Measurements from ENCODE around the gene STARD13. TPM values are rescaled to one million over a fixed set of nuclear protein-coding genes. Genes with fewer than 3 reads are reported as not detected.

Gene STARD13
- total RNA-seq, 1 experiment from 2014 or later, result 1.2 TPM

DNA sequence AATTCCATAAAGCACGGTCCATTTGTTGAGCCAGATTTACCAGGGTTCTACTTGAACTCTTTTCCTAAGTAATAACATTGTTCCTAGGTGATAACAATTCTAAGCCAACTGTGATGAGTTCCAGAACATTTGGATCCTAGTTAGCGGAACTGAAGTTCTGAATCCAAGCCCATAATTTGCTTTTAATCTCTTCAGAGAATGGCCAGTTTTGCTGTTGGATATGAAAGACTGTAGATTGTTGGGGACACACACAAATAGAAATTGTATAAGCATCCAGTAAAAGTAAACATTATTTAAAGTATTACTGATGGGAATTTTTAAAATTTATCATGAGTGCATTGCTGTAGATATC lies 27.3 kb upstream of the STARD13 start:
- no peak overlapping the region for H3K9ac ChIP-seq (ENCODE audit: low read length)
- no peaks in the 10 kb centered on the region for H3K4me1 ChIP-seq (ENCODE audit: low read length)
- no peaks in the 10 kb centered on the region for H3K36me3 ChIP-seq (ENCODE audit: insufficient read depth, low read length)

DNA sequence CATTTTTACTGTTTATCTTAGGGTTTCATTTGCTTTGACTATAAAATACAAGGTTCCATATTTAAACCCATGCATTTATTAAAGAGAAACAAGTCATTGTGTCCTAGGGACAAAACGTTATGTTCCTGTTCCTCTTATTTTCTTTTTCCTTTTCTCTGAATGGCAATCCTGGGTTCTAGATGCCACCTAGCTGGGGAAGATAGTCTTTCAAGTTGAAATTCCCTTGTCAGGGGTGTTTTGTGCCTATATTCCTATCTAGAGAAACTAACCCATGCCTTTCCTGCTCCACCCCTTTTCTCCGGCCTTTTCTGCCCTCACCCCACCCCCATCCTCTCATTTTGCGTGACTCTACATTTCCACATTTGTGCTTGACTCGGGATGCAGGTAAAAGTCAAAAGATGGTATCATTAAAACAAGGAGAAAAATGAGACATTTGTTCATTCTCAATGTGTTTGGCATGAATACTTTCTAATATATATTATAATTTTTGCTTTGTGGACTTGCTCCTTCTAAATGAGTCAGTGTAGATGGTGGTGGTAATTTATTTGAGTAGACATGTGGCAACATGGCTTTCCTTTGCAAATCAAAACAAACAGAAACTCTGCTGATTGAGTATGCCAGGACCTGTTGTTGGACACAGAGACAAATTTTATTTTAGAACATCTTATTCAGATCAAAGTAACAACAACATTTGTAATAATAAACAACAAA lies 26.8 kb upstream of the STARD13 start:
- H2AFZ ChIP-seq (ENCODE audit: low read length), result no peak overlapping the region
- no peaks in the 10 kb centered on the region for H3K27me3 ChIP-seq (ENCODE audit: low read length)
- H3K9me2 ChIP-seq (replicated peaks; ENCODE audit: insufficient read depth, low read length), result no peaks in the 10 kb centered on the region
- no peak overlapping the region for H3K27ac ChIP-seq (ENCODE audit: low read length)
- DNase-seq, result no peak
- H3K4me1 ChIP-seq (ENCODE audit: low read length), result no peaks in the 10 kb centered on the region
- H3K9me3 ChIP-seq (ENCODE audit: low read length), result no peaks in the 10 kb centered on the region
- no peak overlapping the region for H3K4me3 ChIP-seq (ENCODE audit: low read length)
- no peak overlapping the region for H3K4me2 ChIP-seq (ENCODE audit: low read depth, low read length, poor library complexity, severe bottlenecking)
- no peaks in the 10 kb centered on the region for H3K79me2 ChIP-seq (ENCODE audit: low read length)
- no peaks in the 10 kb centered on the region for H3K36me3 ChIP-seq (ENCODE audit: insufficient read depth, low read length)
- H3K9ac ChIP-seq (ENCODE audit: low read length), result no peak overlapping the region
- no peaks in the 10 kb centered on the region for H4K20me1 ChIP-seq (ENCODE audit: insufficient read depth, low read depth, low read length)

More for the DNA sequence above, 27.3 kb upstream of the STARD13 start:
- no peaks in the 10 kb centered on the region for H3K9me2 ChIP-seq (replicated peaks; ENCODE audit: insufficient read depth, low read length)
- no peaks in the 10 kb centered on the region for H3K9me3 ChIP-seq (ENCODE audit: low read length)
- DNase-seq, result no peak
- no peak overlapping the region for H3K4me2 ChIP-seq (ENCODE audit: low read depth, low read length, poor library complexity, severe bottlenecking)
- H3K4me3 ChIP-seq (ENCODE audit: low read length), result no peak overlapping the region
- no peaks in the 10 kb centered on the region for H3K27me3 ChIP-seq (ENCODE audit: low read length)
- H3K27ac ChIP-seq (ENCODE audit: low read length), result no peak overlapping the region
- H2AFZ ChIP-seq (ENCODE audit: low read length), result no peak overlapping the region
- no peaks in the 10 kb centered on the region for H4K20me1 ChIP-seq (ENCODE audit: insufficient read depth, low read depth, low read length)
- no peaks in the 10 kb centered on the region for H3K79me2 ChIP-seq (ENCODE audit: low read length)

DNA sequence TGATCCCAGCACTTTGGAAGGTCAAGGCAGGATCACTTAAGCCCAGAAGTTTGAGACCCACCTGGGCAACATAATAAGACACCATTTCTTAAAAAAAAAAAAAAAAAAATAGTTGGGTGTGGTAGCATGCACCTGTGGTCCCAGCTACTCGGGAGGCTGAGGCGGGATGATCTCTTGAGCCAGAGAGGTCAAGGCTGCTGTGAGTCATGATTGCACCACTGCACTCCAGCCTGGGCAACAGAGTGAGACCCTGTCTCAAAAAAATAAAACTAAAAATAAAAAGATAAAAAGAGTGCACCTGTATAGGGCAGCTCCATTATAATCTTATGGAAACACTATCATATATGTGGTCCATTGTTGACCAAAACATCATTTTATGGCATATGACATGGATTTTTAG lies 25.5 kb upstream of the STARD13 start:
- Histone ChIP-seq H4K20me1 (ENCODE audit: insufficient read depth, low read depth, low read length) (no peaks in the 10 kb centered on the region), H3K9ac (ENCODE audit: low read length) (no peak overlapping the region), H3K4me3 (ENCODE audit: low read length) (no peak overlapping the region), H3K36me3 (ENCODE audit: insufficient read depth, low read length) (no peaks in the 10 kb centered on the region), H3K79me2 (ENCODE audit: low read length) (no peaks in the 10 kb centered on the region), H3K27ac (ENCODE audit: low read length) (no peak overlapping the region), H3K4me1 (ENCODE audit: low read length) (no peaks in the 10 kb centered on the region), H2AFZ (ENCODE audit: low read length) (no peak overlapping the region), H3K9me2 (replicated peaks; ENCODE audit: insufficient read depth, low read length) (no peaks in the 10 kb centered on the region), H3K27me3 (ENCODE audit: low read length) (no peaks in the 10 kb centered on the region), H3K4me2 (ENCODE audit: low read depth, low read length, poor library complexity, severe bottlenecking) (no peak overlapping the region), H3K9me3 (ENCODE audit: low read length) (no peaks in the 10 kb centered on the region)
- no peak for DNase-seq

DNA sequence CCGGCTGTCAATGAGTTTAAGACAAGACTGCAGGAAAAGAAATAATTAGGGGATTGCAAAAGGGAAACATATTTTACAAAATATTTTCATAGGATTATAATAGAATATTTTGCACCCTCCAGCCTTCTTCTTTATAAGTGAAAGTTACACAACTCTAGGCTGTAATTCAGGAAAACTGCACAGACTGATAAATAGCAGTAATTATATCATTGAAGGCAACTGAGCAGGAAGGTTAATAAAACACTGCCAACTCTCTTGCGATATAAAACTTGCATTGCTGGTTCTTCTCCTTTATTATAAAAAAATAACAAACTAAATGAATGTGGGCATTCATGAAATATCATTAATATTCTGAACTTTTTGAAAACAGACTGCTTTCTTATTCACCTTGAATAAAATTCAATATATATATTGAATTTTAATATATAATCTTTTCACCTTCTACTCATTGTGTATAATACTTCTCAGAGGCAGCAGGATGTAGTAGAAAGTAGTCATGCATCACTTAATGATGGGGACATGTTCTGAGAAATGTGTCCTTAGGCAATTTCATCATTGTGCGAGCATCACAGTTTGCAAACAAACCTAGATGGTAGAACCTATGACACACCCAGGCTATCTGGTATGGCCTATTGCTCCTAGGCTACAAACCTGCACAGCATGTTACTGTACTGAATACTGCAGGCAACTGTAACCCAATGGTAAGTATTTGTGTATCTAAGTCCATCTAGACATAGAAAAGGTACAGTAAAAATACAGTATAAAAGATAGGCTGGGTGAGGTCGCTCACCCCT lies 24.9 kb upstream of the STARD13 start:
- Histone ChIP-seq H3K9ac (ENCODE audit: low read length) (no peak overlapping the region), H3K4me2 (ENCODE audit: low read depth, low read length, poor library complexity, severe bottlenecking) (no peak overlapping the region)

DNA sequence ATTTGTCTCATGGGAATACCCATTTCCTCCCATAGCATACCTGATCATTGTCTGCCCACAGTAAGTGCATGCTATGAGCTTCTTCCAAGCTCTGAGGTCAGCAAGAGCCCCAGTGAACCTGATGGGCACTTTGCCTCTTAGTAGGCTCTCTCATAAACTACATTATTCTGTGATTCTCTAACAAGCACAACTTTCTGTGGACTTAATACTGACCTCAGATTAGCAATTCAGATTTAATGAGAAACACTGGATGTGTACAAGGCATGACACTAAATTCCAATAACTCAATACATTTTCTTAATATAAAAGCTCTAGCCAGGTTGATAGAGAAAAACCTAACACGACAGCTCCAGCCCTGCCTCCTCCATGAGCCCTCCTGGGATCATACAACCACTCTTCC lies 23.3 kb upstream of the STARD13 start:
- H3K9me3 ChIP-seq (ENCODE audit: low read length), result no peaks in the 10 kb centered on the region
- no peaks in the 10 kb centered on the region for H3K36me3 ChIP-seq (ENCODE audit: insufficient read depth, low read length)
- no peak overlapping the region for H3K9ac ChIP-seq (ENCODE audit: low read length)
- H3K4me3 ChIP-seq (ENCODE audit: low read length), result no peak overlapping the region
- H3K4me2 ChIP-seq (ENCODE audit: low read depth, low read length, poor library complexity, severe bottlenecking), result no peak overlapping the region
- H3K27me3 ChIP-seq (ENCODE audit: low read length), result no peaks in the 10 kb centered on the region
- H3K4me1 ChIP-seq (ENCODE audit: low read length), result no peaks in the 10 kb centered on the region
- H2AFZ ChIP-seq (ENCODE audit: low read length), result no peak overlapping the region
- H3K27ac ChIP-seq (ENCODE audit: low read length), result no peak overlapping the region
- no peaks in the 10 kb centered on the region for H3K9me2 ChIP-seq (replicated peaks; ENCODE audit: insufficient read depth, low read length)
- no peak for DNase-seq
- H4K20me1 ChIP-seq (ENCODE audit: insufficient read depth, low read depth, low read length), result no peaks in the 10 kb centered on the region
- no peaks in the 10 kb centered on the region for H3K79me2 ChIP-seq (ENCODE audit: low read length)

More for the DNA sequence above, 24.9 kb upstream of the STARD13 start:
- Histone ChIP-seq H3K4me1 (ENCODE audit: low read length) (no peaks in the 10 kb centered on the region), H3K9me2 (replicated peaks; ENCODE audit: insufficient read depth, low read length) (no peaks in the 10 kb centered on the region), H3K79me2 (ENCODE audit: low read length) (no peaks in the 10 kb centered on the region), H3K4me3 (ENCODE audit: low read length) (no peak overlapping the region), H3K36me3 (ENCODE audit: insufficient read depth, low read length) (no peaks in the 10 kb centered on the region), H4K20me1 (ENCODE audit: insufficient read depth, low read depth, low read length) (no peaks in the 10 kb centered on the region), H2AFZ (ENCODE audit: low read length) (no peak overlapping the region), H3K27ac (ENCODE audit: low read length) (no peak overlapping the region), H3K27me3 (ENCODE audit: low read length) (no peaks in the 10 kb centered on the region), H3K9me3 (ENCODE audit: low read length) (no peaks in the 10 kb centered on the region)
- DNase-seq, result no peak

DNA sequence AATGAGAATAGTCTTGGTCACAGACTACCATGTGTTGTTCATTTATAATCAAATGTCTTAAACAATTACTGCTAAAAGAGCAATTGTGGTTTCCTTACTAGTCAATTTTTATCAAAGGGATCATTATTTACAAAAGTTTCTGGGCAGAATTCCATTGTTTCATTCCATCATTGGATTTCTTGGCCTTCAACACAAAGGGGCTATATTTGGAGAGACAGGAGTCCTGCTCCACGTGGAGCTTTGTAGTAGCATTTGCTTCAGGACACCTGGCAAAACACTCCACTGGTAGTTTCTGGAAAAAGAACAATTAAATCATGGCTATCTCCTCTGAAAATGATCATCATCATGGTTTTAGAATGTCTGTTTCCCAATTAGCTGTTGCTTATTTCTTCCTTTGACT lies 22.3 kb upstream of the STARD13 start:
- no peak overlapping the region for H3K27ac ChIP-seq (ENCODE audit: low read length)
- H2AFZ ChIP-seq (ENCODE audit: low read length), result no peak overlapping the region
- no peaks in the 10 kb centered on the region for H3K36me3 ChIP-seq (ENCODE audit: insufficient read depth, low read length)
- H3K79me2 ChIP-seq (ENCODE audit: low read length), result no peaks in the 10 kb centered on the region
- H3K9ac ChIP-seq (ENCODE audit: low read length), result no peak overlapping the region
- H3K4me3 ChIP-seq (ENCODE audit: low read length), result no peak overlapping the region
- no peaks in the 10 kb centered on the region for H3K27me3 ChIP-seq (ENCODE audit: low read length)
- no peaks in the 10 kb centered on the region for H3K9me2 ChIP-seq (replicated peaks; ENCODE audit: insufficient read depth, low read length)
- DNase-seq, result no peak
- H3K4me1 ChIP-seq (ENCODE audit: low read length), result no peaks in the 10 kb centered on the region
- H3K9me3 ChIP-seq (ENCODE audit: low read length), result no peaks in the 10 kb centered on the region
- H3K4me2 ChIP-seq (ENCODE audit: low read depth, low read length, poor library complexity, severe bottlenecking), result no peak overlapping the region
- no peaks in the 10 kb centered on the region for H4K20me1 ChIP-seq (ENCODE audit: insufficient read depth, low read depth, low read length)

DNA sequence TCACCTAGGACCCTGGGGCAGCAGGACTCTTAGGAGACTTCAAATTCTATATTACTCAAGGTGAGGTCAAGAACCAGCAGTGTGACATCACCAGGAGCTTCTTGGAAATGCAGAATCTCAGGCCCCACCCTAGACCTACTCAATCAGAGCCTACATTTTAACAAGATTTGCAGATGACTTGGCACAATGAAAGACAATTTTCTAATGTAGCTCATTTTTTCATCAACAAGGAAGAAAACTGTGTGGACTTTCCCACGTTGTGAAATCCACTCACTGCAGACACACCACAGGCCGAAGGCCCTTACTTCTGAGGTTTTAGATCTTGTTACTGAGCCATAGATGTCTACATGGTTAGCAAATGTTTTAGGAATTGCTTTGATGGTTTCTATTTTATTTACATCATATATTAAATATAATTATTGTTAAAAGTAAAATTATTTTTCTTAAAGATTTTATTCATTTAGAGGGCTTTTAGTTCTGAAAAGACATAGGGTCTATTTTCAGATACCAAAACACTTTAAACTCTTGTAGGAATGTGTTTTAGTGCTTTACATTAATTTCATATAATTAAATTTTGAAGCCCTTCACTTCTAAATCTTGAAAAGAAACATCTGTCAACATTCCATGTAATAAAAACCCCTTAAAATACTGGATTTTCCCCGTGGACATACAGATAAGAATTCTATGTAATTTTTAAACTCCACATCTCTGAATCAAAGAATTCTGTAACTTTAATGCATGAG lies 18.5 kb upstream of the STARD13 start:
- DNase-seq, result no peak
- Histone ChIP-seq H2AFZ (ENCODE audit: low read length) (no peak overlapping the region), H3K4me2 (ENCODE audit: low read depth, low read length, poor library complexity, severe bottlenecking) (no peak overlapping the region), H3K9ac (ENCODE audit: low read length) (no peak overlapping the region), H3K36me3 (ENCODE audit: insufficient read depth, low read length) (no peaks in the 10 kb centered on the region), H3K27me3 (ENCODE audit: low read length) (no peaks in the 10 kb centered on the region), H3K9me3 (ENCODE audit: low read length) (no peaks in the 10 kb centered on the region), H3K4me3 (ENCODE audit: low read length) (no peak overlapping the region), H3K4me1 (ENCODE audit: low read length) (no peaks in the 10 kb centered on the region), H3K27ac (ENCODE audit: low read length) (no peak overlapping the region), H4K20me1 (ENCODE audit: insufficient read depth, low read depth, low read length) (no peaks in the 10 kb centered on the region), H3K79me2 (ENCODE audit: low read length) (no peaks in the 10 kb centered on the region), H3K9me2 (replicated peaks; ENCODE audit: insufficient read depth, low read length) (no peaks in the 10 kb centered on the region)

DNA sequence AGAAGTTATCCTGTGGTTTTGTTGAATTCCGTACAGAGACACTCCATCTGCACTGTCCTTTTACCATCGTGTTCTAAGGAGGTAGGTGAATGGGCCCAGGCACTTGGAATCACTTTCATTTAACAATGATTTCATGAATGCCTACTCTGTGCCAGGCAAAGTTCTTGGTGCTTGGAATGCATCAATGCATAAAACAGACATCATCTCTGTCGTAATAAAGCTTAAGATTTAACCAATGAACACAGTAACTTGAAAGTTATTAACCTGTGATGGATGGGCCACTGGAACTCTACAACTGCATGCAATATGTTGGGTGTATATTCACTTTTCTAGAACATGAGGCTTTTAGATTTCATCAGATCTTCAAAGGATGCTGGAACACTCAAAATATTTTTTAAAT lies 14.1 kb upstream of the STARD13 start:
- H3K79me2 ChIP-seq (ENCODE audit: low read length), result no peaks in the 10 kb centered on the region
- no peak overlapping the region for H2AFZ ChIP-seq (ENCODE audit: low read length)
- H3K36me3 ChIP-seq (ENCODE audit: insufficient read depth, low read length), result no peaks in the 10 kb centered on the region
- no peaks in the 10 kb centered on the region for H3K9me3 ChIP-seq (ENCODE audit: low read length)
- H3K4me1 ChIP-seq (ENCODE audit: low read length), result no peaks in the 10 kb centered on the region
- DNase-seq, result no peak
- H3K9ac ChIP-seq (ENCODE audit: low read length), result no peak overlapping the region
- H3K9me2 ChIP-seq (replicated peaks; ENCODE audit: insufficient read depth, low read length), result no peaks in the 10 kb centered on the region
- H3K27ac ChIP-seq (ENCODE audit: low read length), result no peak overlapping the region
- H3K4me3 ChIP-seq (ENCODE audit: low read length), result no peak overlapping the region
- H4K20me1 ChIP-seq (ENCODE audit: insufficient read depth, low read depth, low read length), result no peaks in the 10 kb centered on the region
- no peak overlapping the region for H3K4me2 ChIP-seq (ENCODE audit: low read depth, low read length, poor library complexity, severe bottlenecking)
- H3K27me3 ChIP-seq (ENCODE audit: low read length), result no peaks in the 10 kb centered on the region
